ENCODE measurements around the gene FGF7.
"Not testable (repeated sequence)": the region's sequence is repeated elsewhere in the genome, so short reads cannot be mapped to it uniquely, and the experiment has no call there.

FGF7 gene

DNA sequence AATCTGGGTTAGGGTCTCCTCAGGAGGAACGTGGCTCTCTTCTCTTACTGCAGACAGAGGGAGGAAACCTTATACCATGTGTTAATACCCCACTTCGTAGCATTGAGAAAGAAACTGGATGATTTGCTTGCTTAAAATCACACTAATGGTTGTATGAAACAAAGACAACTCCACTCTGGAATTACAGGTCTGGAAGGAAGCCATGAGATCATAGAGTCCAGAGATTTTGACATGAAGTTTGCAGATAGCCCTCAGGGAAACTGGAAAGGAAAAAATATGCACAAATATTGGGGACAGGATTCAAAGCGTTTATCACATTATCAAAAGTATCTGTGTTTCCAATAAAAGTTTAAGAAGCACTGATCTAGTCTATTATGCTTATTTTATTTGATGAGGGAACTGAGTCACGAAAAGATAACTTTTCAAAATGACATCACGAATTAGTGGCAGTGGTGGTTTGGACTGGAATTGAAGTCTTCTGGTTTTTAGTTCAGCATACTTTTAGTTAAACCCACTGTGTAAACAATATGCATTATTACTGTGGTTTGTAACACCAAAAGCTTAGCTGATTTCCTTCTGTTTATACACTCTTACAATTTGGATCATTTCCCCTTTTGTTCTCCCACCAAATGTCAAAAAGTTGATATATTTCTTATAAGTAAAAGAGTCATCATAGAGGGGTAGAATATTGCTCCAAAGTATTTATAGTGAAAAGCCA is 16.8 kb downstream of the FGF7 start:
- DNase-seq: no peak

DNA sequence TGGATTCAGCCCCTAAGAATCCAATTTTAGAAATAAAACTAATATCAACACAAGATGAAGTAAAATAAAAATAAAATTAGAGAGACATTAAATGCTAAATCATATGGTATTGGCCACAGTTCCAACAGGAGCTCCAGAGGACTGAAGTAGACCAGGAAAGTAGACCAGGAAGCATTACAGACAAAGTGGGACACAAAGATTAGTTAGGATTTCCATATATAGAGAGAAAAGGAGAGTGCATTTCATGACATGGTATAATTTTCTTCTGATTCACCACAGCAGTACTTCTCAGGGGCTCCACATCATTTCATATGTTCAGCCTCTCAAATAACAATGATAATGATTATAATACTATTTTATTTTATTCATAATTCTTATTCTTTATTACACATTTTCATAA is 18.3 kb downstream of the FGF7 start:
- DNase-seq: no peak

DNA sequence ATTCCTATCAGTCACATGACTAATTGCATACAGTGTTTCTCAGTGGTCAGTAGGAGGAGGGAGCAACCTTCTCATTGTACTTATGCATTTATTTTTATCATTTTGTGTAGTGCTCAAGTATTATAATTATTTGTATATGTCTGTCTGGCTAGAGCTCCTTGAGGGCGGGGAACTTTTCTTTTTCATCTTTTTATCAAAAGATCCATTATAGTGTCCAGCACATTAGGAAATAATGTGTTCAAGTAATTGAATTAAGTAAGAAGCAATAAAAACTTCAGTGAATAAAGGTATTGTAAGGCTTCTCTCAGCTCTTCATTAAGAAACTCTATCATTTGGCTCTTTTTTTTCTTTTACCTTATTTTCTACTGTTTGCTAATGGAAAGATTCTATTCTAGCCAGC is 18.8 kb downstream of the FGF7 start:
- DNase-seq: no peak

DNA sequence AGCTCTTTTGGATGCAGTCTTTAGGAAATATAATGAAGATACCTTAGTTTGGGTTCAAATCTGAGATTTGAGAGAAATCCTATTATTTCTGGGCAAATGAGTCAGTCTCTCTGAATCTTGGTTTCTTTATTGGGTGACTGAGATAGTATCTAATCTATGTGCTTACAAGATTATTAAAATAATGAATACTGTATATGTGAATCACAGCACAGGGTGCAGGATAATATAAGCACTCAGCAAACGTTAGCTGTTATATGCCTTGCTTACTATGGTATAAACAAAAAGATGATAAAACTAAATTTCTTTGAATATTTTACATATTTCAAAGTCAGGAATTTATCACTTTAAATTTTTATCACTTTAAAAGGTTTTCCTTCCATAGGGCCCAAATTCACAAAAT is 29.6 kb downstream of the FGF7 start:
- no peak for DNase-seq

DNA sequence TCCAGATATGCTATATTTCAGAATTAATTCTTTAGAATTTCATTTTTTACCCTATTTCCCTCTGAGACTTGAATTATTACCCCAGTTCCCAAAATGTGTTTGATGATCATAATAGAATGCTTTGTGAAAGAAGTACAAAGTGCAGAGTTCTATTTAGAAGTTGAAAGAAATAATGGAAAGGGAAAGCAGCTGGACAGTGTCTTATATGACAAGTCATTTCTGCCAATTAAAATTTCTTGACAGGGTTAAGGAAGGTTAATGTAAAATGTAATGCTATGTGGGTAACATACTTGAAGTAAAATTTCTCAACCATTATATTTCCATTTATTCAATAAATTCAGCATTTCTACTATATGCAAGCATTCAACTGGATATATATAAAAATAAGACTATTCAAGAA is 33.1 kb downstream of the FGF7 start:
- DNase-seq: no peak

DNA sequence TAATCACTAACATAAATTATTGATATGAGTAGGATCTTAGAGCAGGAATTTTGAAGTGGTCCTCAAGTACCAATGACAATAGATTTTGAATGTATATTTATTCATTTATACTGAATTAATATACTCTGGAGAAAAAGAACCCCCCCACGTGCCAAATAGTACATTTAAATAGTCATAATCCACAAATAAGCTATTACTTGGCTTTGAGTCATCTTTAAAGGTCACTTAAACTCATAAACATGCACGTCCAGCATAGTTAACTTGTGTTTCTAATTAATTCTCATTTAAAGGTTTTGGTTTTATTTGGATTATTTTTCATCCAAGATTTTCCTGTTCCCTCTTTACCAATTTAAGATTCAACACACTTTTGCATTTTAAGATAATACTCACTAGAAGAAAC is 35.1 kb downstream of the FGF7 start:
- no peak for DNase-seq

DNA sequence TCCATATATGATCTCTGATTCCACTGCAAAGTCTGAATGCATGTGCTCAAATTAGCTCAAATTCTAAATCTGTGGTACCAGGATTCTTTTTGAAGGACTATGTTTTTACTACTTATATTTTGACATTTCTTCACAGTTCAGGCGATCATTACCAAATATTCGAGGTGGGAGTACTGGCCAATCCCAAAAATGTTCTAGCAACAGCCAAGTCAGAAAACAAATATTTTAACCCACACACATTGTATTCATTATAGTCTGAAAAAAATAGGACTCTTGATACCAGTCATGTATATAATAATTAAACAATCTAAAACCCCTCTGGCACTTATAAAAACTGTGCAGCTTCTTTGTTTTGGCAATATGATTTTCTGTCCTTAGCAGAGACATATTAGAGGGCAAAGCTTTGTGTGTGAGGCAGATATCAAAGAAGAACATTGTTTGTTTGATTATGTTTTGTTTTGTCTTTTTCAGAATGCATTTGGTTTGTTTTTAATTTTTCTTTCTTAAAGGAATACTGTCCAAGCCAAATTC is 37.4 kb downstream of the FGF7 start:
- no peak for DNase-seq

DNA sequence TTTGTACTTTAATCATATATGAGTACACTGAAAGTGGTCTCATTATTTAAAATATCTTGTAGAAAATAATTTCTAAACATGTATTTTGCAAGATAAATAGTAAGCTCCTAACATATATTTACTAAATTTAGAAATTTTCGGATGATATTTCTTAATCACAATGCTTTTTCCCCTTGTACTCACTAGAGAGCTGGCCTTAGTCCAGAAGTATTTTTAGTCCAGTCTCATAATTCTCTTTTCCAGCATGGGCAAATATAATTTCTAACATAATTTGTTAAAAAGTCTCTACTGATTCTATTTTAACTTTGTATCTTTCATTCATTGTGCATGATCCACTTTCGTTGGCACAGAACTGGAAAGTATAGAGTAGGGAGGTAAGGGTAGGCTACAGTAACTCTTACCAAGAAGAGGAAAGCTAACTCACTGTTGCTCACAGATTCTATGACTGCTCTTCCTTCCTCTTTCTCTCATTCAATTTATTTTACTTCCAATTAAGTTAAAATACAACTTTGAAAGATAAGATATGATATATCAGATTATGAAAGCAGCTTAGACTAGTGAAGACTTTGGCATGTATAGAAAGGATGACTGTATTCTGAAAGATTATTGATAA is 39.3 kb downstream of the FGF7 start:
- no peak for DNase-seq

DNA sequence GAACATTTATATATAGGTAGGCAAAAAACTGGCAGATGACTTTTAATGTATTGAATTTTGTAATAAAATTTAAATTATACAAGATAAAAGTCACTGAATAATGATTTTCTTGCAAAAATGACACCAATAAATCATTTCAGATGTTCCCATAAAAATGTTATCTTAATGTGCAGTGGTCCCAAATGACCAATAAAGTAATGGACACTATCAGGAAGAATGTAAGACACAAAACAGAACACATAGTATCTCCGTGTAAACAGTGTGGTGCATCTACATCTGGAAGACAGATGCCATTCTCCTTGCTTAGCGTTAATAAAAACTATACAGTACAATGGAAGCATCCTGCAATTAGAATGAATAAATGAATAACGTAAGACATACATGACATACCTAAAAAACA is 41.5 kb downstream of the FGF7 start:
- no peak for DNase-seq

DNA sequence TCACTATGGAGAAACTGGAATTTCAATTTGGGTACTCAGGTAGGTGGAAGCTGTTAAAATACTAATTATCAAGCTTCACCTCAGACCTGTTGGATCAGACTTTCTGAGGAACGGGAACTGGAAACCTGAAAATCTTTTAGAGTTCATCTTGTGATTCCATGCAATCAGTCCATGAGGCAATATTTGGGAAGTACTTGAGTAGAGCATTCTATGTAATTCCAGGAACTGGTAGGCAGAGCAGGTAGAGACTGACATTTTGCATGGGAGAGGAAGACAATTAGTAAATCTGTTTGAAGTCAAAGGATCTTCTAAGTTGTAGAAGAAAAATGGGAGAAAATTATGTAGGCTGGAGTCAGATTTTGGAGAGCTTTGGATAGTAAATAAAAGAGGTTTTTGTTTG is 43.1 kb downstream of the FGF7 start:
- no peak for DNase-seq

DNA sequence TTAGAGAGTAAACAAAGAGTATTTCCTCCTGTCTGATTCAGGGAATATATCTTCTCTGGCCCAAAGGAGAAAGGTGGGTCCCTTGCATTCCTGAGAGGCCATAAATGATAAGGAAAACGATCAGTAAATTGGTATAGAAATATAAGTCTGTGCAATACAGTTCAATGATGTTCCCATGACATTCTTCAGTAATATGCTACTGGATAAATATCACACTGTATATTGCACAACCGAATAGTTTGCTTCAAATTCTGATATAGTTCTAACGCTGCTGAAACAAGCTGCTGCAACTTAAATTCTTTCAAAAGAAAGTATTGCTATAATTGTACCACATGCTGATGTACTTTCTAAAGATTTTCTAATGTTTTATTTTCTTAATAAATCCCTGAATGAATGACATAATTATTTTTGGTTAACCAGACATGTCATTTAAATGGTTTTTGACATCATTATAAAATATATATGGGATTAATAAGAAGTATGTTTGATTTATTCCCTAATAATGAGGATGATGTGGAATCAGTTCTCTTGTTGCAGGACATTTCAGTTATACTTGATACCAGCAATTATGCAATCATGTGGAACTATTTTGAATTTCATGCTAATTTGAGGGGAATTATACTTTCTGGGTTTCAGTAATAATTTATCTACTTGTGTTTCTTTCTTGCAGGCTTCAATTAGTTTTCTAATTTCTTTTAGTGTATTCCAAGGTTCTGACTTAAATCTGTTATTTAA is 44.9 kb downstream of the FGF7 start:
- DNase-seq: no peak

DNA sequence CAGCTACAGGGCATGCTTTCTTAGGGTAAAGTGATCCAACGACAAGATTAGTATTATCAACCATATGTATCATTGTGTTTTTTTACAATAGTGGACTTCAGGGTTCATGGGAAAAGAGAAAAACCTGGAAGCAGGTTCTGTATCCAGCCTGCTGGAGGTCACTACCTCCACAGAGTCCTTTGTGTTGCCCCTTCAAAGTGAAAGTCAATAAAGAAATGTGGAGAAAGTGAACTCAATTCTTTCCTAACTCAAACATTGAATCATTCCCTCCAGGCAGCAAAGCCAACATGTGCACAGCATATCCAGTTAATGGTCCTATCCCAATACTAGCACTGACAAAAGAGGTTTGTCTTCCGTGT is 45.4 kb downstream of the FGF7 start:
- no peak for DNase-seq

DNA sequence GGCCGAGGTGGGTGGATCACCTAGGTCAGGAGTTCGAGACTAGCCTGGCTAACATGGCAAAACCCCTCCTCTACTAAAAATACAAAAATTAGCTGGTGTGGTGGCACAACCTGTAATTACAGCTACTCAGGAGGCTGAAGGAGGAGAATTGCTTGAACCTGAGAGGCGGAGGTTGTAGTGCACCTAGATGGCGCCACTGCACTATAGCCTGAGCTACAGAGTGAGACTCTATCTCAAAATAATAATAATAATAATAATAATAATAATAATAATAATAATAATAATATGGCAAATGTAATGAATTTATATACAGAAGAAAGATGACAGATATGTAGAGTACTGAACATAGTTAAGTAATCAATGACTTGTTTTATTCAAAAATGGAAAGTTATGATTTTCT is 48.2 kb downstream of the FGF7 start:
- DNase-seq: not testable (repeated sequence)

DNA sequence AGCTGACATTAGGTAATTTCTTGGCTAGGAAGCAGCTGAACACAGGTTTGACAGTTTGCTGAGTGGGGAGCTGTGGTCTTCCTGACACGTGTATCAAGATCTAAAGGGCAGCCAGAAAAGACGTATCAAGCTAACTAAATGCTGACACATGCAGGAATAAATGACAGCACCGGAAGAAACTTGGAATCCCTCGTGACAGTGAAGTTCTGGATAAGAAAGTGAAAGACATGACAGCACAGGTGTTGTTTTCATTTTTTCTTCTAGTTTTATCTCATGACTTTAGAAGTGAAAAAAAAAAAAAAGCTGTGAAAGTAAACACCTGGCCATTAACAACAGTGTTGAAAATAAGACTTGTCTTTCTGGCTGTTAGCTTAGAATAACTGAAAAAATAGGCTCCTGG is 48.7 kb downstream of the FGF7 start:
- no peak for DNase-seq

DNA sequence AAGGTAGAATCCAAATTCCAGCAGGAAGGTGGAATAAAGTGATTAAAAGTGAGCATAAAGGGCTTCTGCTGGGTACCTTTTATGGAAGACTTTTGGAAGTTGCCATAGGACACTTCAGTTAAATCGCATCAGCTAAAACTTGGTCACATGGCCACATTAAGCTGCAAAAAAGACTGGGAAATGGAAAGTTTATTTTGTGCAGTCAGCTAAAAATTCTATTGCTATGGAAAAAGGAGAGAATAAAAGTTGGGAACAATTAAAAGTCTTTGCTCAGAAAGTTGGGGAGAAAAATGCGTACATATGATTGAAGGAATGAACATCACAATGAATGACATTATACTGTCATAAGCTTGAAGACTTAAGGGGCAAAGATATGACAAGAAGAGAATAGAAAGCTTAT is 49.3 kb downstream of the FGF7 start:
- DNase-seq: no peak

DNA sequence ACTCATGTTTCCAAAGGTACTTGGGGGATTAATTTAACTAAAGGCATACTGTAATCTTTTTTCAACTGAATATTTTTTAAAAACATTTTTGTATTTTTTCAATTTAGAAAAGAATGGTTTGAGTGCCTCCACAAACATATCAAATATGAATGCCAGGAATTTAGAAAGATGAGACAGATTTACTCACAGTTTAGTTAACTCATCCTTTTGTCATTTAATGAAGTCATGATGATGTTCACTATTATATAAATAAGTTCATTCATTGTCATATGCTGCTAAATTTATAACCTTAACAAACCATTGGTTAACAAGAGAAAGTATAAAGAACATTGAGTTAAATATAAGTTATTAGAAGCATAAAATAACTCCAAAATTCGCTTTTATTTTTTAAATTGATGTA is 50.0 kb downstream of the FGF7 start:
- DNase-seq: no peak

DNA sequence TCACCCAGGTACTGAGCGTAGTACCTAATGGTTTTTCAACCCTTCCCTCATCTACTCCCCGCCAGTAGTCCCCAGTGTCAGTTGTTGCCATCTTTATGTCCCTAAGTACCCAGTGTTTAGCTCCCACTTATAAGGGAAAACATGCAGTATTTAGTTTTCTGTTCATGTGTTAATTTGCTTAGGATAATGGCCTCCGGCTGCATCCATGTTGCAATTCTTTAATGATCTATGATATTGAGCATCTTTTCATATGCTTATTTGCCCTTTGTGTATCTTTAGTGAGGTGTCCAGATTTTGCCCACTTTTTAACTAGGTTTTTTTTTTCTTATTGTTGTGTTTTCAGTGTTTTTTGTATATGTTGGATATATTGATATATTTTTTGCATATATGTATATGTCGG is 55.0 kb downstream of the FGF7 start:
- DNase-seq: not testable (repeated sequence)

DNA sequence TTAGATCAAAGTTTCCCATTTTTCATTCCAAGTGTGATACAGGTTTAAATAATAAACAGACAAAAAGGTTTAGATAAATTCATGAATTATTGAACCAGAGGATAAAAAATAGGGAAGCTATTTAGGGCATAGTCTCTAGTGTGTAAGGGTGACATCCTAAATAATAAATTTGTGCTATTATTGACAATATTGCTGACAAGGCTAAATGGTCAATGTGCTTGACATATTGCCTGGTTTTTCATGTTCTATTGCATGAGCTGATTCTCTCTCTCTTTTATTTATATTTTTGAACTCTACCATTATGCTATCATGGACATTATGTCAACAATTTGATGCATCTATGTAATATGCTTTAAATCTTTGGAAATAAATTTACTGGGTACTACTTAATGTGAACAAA is 55.9 kb downstream of the FGF7 start:
- DNase-seq: not testable (repeated sequence)

DNA sequence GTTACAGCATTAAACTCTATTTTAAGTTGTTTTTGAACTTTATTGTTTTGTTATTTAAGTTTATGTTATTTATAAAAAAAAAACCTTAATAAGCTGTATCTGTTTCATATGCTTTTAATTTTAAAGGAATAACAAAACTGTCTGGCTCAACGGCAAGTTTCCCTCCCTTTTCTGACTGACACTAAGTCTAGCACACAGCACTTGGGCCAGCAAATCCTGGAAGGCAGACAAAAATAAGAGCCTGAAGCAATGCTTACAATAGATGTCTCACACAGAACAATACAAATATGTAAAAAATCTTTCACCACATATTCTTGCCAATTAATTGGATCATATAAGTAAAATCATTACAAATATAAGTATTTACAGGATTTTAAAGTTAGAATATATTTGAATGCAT is 62.4 kb downstream of the FGF7 start:
- DNase-seq: not testable (repeated sequence)

DNA sequence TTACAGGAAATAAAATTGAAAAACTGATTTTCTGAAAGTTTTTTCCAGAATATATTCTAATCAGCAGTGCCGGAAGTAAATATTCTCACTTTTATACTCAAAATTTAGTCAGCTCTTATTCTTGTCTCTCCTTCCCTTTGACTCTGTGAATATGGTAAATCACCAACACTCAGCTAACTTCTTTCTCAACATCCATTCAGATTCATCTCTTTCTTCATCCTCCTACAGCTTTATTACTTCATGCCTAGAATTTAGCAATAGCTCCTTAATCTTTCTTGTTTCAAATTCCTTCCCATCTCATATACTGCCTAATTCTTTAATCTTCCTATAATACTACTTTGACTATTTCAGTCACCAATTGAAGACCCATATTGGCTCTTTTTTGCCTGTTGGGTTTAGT is 67.9 kb downstream of the FGF7 start:
- DNase-seq: no peak

DNA sequence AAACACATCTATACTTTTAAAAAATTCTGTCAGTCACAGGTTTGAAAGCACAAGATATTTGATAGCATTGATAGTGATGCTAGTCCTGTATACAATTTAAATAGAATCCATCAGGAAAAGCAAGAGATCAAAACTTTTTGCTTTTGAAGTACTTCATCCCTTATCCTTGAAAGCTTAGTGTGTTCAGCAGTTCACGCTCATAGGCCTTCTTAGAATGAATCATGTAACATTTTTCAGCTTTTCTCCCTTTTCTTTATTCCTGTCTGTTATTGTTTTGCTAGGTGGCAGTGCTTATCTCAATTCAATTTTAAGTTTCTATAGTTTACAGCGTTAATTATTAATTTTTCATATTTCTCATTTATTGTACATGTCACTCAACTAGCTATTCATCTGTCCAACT is 69.1 kb downstream of the FGF7 start:
- DNase-seq: no peak

DNA sequence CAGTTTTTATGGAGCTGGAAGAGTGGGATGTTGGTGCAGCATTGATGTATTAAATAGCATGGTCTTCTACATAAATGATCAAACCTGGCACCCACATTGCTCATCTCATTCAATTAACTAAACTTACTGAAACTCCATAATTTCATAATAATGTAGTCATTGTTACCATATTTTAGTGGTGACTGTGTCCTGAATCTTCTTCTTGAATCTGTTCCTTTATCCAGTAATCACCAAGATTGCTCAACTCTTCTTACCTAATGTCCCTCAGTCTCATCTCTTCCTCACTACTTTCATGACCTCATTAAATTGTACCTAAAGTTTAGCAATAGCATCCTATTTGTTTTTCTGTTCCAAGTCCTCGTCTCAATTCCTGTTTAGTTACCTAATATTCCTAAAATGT is 69.8 kb downstream of the FGF7 start:
- DNase-seq: no peak

DNA sequence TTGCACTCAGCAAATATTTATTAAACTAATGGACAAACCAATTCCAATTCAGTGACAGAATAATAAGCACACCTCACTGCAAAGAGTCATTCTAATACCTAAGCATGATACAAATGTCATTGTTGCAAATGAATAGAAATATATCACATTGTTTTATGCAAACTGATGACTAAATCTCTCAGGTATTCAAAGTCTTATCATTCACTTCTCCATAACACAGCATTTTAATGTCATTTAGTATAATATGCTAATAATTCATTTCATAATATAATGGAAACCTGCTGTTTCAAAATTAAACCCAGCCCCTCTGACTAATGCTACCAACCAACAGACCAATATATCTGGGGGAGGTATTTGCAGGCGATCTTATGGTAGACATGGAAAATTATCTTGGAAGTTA is 71.8 kb downstream of the FGF7 start:
- no peak for DNase-seq
